Measurements from ENCODE around the gene CAMK1D. TPM values are rescaled to one million over a fixed set of nuclear protein-coding genes. Genes with fewer than 3 reads are reported as not detected.
A peak's percentile ranks its signal among the peaks of the same experiment; 100 is the strongest.

Gene CAMK1D
- total and polyA plus RNA-seq, 11 donors: 1.4 to 16.0 (median 2.5) TPM

GRCh38 chr10:12716042-12716441, 366.7 kb downstream of the CAMK1D start:
- intact Hi-C loops (cut with DNase I): loop anchor here in 8 of 10 donors (5.0 to 10.0 kb wide), 5 partner anchors 186 to 379 kb away; no protein-coding TSS in a partner anchor

GRCh38 chr10:12717981-12718707, 368.8 kb downstream of the CAMK1D start:
- Histone ChIP-seq H3K27me3 (no peaks in the 10 kb centered on the region), H3K4me1 (peaks cover 0 to 28% (median 12%) of the 10 kb centered on the region in 12 donors), H3K9me3 (no peaks in the 10 kb centered on the region), H3K4me3 (no peak overlapping the region), H3K36me3 (no peaks in the 10 kb centered on the region), H3K27ac (no peak overlapping the region)
- no peak for ATAC-seq
- intact Hi-C loops (cut with DNase I): loop anchor here in 8 of 10 donors (5.0 to 10.0 kb wide), 5 partner anchors 184 to 377 kb away; no protein-coding TSS in a partner anchor
- WGBS, 4 donors: 79 to 88% (median 84%) methylated on average over 12 of the region's 12 CpGs
- TF ChIP-seq, protein P1, sequence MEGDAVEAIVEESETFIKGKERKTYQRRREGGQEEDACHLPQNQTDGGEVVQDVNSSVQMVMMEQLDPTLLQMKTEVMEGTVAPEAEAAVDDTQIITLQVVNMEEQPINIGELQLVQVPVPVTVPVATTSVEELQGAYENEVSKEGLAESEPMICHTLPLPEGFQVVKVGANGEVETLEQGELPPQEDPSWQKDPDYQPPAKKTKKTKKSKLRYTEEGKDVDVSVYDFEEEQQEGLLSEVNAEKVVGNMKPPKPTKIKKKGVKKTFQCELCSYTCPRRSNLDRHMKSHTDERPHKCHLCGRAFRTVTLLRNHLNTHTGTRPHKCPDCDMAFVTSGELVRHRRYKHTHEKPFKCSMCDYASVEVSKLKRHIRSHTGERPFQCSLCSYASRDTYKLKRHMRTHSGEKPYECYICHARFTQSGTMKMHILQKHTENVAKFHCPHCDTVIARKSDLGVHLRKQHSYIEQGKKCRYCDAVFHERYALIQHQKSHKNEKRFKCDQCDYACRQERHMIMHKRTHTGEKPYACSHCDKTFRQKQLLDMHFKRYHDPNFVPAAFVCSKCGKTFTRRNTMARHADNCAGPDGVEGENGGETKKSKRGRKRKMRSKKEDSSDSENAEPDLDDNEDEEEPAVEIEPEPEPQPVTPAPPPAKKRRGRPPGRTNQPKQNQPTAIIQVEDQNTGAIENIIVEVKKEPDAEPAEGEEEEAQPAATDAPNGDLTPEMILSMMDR (IDR thresholded peaks at IDR 0.05): peak in 6 of 12 donors; percentile 4 to 42 (median 32)
- TF ChIP-seq POLR2A (IDR thresholded peaks at IDR 0.05): no peak
- DNase-seq: no peak

More at GRCh38 chr10:12716042-12716441, 366.7 kb downstream of the CAMK1D start:
- 68 to 79% (median 71%) methylated on average over 9 of the region's 9 CpGs for WGBS, 4 donors
- H3K27ac ChIP-seq: no peak overlapping the region
- H3K27me3 ChIP-seq: no peaks in the 10 kb centered on the region
- DNase-seq: no peak
- no peaks in the 10 kb centered on the region for H3K36me3 ChIP-seq
- peaks cover 0 to 33% (median 12%) of the 10 kb centered on the region in 12 donors for H3K4me1 ChIP-seq
- no peak overlapping the region for H3K4me3 ChIP-seq
- ATAC-seq: no peak
- no peak for TF ChIP-seq POLR2A (IDR thresholded peaks at IDR 0.05)
- TF ChIP-seq, protein P1 (IDR thresholded peaks at IDR 0.05): no peak
- H3K9me3 ChIP-seq: no peaks in the 10 kb centered on the region

DNA sequence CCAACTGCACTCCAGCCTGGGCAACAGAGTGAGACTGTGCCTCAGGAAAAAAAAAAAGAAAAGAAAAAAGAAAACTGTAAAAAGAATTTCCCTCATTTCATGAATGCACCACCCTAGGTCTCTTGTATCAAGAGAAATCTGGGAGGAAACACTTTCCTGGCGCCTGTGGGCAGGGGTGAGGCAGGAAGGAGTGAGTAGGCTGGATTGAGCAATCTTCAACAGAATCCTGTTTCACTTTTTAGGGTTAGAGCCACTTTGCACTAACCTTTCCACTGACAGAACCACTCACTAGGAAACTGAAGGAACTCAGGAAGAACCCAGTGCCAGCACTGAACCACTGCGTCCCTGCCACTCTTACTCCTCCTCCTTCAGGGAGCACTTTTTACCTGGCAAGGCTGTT, 370.0 kb downstream of the CAMK1D start:
- no peaks in the 10 kb centered on the region for H3K27me3 ChIP-seq
- 75 to 80% (median 78%) methylated on average over 2 of the region's 2 CpGs for WGBS, 4 donors
- H3K36me3 ChIP-seq: no peaks in the 10 kb centered on the region
- no peak overlapping the region for H3K4me3 ChIP-seq
- TF ChIP-seq, protein P1 (IDR thresholded peaks at IDR 0.05): no peak
- no peak for TF ChIP-seq POLR2A (IDR thresholded peaks at IDR 0.05)
- peaks cover 0 to 28% (median 12%) of the 10 kb centered on the region in 12 donors for H3K4me1 ChIP-seq
- DNase-seq (no peak), ATAC-seq (peak in 3 of 4 donors; percentile 59 to 80 (median 63))
- intact Hi-C loops (cut with DNase I): loop anchor here in 8 of 10 donors (5.0 to 10.0 kb wide), 5 partner anchors 183 to 375 kb away; no protein-coding TSS in a partner anchor
- no peaks in the 10 kb centered on the region for H3K9me3 ChIP-seq
- peak overlapping the region in 1 of 12 donors; percentile 30 for H3K27ac ChIP-seq

Measured in heart left ventricle (tissue), 16 donors.